Mesothelial cell of epicardium (in vitro differentiated cells): ENCODE measurements around the gene SPDYE9. TPM values are rescaled to one million over a fixed set of nuclear protein-coding genes. Genes with fewer than 3 reads are reported as not detected.
"Not testable (repeated sequence)": the region's sequence is repeated elsewhere in the genome, so short reads cannot be mapped to it uniquely, and the experiment has no call there.

Source experiments
- DNase-seq, 2 experiments: peaks; one replicate each; pipeline ENCODE4 v3.0.0; 2021; ENCODE audit warnings: low spot score in 2 of 2; ENCODE audit not compliant: unreplicated experiment in 2 of 2
- H3K27ac Mint-ChIP-seq: 2 replicates; pipeline ENCODE4 v1.8.0; 2021; ENCODE audit warnings: mixed read lengths
- H3K27me3 Mint-ChIP-seq: 2 replicates; pipeline ENCODE4 v1.8.0; 2021; ENCODE audit warnings: low read depth, mixed read lengths
- H3K36me3 Mint-ChIP-seq: 2 replicates; pipeline ENCODE4 v1.8.0; 2021; ENCODE audit warnings: mixed read lengths
- H3K4me1 Mint-ChIP-seq: 2 replicates; pipeline ENCODE4 v1.8.0; 2021; ENCODE audit warnings: mixed read lengths
- H3K4me3 Mint-ChIP-seq: 2 replicates; pipeline ENCODE4 v1.8.0; 2021; ENCODE audit warnings: mild to moderate bottlenecking, moderate library complexity, mixed read lengths
- H3K9me3 Mint-ChIP-seq: 2 replicates; pipeline ENCODE4 v1.8.0; 2021; ENCODE audit warnings: mixed read lengths
- total RNA-seq: library from RNA; stranded (reverse); gene quantifications from 3 replicates; pipeline ENCODE4 v1.2.1, GENCODE V29; 2021

The SPDYE9 gene, protein sequence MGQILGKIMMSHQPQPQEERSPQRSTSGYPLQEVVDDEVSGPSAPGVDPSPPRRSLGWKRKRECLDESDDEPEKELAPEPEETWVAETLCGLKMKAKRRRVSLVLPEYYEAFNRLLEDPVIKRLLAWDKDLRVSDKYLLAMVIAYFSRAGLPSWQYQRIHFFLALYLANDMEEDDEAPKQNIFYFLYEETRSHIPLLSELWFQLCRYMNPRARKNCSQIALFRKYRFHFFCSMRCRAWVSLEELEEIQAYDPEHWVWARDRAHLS
- 0.11 to 0.18 TPM in 2 of 3 replicates, not detected in the other for total RNA-seq

DNA sequence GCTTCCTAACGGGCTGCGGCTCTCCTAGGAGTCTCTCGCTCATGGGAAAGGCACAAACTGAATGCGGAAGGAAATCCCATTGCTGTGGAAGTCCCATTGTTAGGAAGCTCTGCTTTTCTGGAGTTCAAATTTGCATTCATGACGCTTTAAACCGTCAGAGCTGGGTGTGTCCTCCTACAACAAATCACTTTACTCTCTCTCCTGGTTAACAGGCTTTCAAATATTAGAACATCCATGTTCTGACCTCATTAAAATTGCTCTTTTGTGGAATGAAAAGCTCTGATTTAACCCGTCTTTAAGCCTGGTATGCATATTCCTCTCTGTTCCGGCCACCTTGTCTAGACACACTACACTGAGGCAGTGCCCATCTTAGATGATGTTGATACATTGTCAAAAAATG is at the start of gene SPDYE9:
TSS of gene SPDYE9 (minus strand) at position 101 of the 400 bp plus-strand sequence. CDS start 1,800 bp downstream, outside the sequence.
- H3K4me1 Mint-ChIP-seq, H3K27ac Mint-ChIP-seq, H3K27me3 Mint-ChIP-seq, H3K36me3 Mint-ChIP-seq, H3K4me3 Mint-ChIP-seq, H3K9me3 Mint-ChIP-seq, DNase-seq: not testable (repeated sequence)

DNA sequence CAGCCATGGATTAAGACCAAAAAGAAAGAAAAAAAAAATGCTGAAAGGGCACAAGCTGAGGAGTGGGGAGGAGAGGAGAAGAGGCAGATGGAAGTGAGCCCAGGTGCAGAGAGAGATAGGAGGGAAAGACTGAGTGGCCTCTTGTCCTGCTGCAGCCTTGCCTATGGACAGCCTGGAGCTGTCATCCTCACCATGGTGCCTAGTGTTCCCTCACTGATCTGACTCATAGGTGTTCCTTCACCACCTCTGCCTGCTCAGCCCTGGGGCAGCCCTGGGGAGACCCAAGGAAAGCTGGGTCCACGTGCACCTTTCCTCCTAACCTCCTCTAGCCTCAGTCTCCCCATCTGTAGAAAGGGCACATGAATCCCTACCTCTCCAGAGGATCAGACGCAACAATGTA is 49.0 kb upstream of the SPDYE9 start:
- not testable (repeated sequence) for DNase-seq, H3K4me3 Mint-ChIP-seq, H3K4me1 Mint-ChIP-seq, H3K27me3 Mint-ChIP-seq, H3K9me3 Mint-ChIP-seq, H3K27ac Mint-ChIP-seq, H3K36me3 Mint-ChIP-seq

DNA sequence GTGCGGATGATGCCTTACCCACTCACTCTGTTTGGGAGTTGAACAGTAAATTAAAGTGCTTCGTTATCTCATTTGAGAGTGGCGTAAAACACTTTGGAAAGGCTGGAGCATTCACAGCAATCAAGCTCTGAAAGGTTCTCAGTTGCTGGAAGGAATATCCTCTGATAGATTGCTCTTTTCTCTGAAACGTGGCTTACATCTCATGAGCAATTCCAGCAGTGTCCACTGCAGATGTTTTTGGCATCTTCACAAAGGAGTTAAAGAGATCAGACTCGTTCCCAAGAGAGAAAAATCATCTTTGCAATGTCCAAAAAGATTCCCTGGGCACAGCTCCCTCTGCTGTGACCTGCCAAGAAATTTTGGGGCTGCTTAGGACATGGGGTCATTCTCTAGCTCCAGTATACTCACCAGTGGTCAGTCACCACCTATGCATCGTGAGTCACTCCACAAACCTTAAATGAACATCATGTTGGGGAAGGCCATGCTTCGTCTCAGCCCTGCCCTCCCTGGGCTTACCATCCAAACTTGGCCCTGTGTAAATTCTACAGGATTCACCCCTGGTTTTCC is 46.9 kb upstream of the SPDYE9 start:
- not testable (repeated sequence) for H3K27ac Mint-ChIP-seq, H3K4me3 Mint-ChIP-seq, H3K36me3 Mint-ChIP-seq, H3K4me1 Mint-ChIP-seq, DNase-seq, H3K27me3 Mint-ChIP-seq, H3K9me3 Mint-ChIP-seq

DNA sequence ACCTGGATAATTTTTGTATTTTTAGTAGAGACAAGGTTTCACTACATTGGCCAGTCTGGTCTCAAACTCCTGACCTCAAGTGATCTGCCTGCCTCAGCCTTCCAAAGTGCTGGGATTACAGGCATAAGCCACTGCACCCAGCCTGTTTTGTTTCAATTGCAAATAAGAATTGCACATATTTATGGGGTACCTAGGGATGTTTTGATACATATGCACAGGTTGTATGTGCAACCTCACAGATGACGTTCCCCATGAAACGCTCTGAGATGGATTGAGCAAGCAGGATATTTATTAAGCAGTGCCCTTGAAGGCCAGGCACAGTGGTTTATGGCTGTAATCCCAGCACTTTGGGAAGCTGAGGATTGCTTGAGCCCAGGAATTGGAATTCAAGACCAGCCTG is 44.8 kb upstream of the SPDYE9 start:
- not testable (repeated sequence) for H3K4me1 Mint-ChIP-seq, H3K4me3 Mint-ChIP-seq, H3K36me3 Mint-ChIP-seq, H3K27ac Mint-ChIP-seq, DNase-seq, H3K9me3 Mint-ChIP-seq, H3K27me3 Mint-ChIP-seq

DNA sequence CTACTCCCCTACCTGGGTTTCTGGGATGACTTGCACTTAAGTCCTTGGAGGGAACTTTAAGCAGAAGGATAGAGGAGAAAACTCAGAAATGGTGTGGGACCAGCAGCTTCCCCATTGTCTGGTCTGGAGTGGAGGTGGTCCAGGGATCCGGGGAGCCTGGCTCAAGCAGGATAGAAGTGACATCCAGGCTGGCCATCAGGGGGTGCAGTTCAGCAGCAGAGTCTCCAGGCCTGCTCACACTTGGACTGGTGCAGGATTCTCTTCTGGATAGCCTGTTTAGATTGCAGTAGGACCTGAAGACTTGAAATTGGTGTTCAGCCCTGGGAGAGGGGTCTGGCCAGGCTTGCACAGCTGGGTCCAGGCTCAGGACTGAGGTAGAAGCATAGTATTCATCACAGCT is 38.3 kb upstream of the SPDYE9 start:
- H3K4me3 Mint-ChIP-seq, H3K27ac Mint-ChIP-seq, H3K9me3 Mint-ChIP-seq, H3K36me3 Mint-ChIP-seq, H3K27me3 Mint-ChIP-seq, DNase-seq, H3K4me1 Mint-ChIP-seq: not testable (repeated sequence)

DNA sequence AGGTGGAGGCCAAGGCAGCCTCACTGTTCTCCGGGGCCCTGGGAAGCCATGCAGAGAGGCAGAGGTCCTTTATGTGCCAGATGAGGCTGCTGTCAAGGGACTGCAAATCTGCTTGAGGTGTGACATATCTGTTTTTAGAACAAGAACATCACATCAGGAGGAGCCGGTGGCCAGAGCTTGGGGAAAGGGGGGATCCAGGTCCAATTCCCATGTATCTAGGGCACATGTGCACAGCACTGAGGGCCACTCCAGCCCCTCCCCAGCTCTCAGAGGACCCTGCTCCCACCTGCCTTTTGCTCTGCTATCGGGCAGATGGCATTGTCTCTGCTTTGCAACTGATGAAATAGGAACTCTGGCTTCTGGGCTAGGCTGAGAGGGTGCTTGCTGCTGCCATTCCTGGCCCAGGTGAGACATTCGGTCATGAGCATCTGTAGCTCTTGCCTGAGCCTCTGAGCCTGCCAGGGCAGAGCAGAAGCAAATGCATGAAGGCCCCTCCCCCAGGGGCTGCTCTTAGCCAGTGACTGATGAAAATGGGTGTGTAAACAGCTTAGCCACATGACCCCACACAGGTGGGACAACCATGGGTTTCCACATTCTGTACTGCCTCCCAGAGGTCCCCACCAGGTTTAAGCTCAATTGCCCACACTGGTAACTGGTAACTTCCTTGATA is 37.1 kb upstream of the SPDYE9 start:
- DNase-seq, H3K27me3 Mint-ChIP-seq, H3K36me3 Mint-ChIP-seq, H3K4me3 Mint-ChIP-seq, H3K4me1 Mint-ChIP-seq, H3K9me3 Mint-ChIP-seq, H3K27ac Mint-ChIP-seq: not testable (repeated sequence)

DNA sequence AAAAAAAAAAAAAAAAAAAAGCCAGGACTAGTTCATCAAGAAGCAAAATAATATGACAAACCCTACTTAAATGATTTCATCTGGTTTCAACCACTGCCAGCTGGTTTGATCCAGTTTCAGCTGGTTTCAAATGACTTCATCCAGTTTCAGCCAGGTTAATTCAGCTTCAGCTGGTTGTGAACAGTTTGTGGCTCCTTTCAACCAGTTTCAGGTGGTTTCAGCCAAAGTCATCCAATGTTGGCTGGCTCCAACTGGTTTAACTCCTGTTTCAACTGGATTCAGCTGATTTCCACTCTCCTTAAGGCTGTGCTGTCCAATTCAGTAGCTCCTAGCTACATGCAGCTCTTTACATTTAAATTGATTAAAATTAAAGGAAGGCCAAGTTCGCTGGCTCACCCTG is 32.3 kb upstream of the SPDYE9 start:
- not testable (repeated sequence) for DNase-seq, H3K4me3 Mint-ChIP-seq, H3K36me3 Mint-ChIP-seq, H3K9me3 Mint-ChIP-seq, H3K27ac Mint-ChIP-seq, H3K4me1 Mint-ChIP-seq, H3K27me3 Mint-ChIP-seq

DNA sequence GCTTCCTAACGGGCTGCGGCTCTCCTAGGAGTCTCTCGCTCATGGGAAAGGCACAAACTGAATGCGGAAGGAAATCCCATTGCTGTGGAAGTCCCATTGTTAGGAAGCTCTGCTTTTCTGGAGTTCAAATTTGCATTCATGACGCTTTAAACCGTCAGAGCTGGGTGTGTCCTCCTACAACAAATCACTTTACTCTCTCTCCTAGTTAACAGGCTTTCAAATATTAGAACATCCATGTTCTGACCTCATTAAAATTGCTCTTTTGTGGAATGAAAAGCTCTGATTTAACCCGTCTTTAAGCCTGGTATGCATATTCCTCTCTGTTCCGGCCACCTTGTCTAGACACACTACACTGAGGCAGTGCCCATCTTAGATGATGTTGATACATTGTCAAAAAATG is 28.0 kb downstream of the SPDYE9 start, which contains the start of gene SPDYE11:
TSS of gene SPDYE11 (minus strand) at position 101 of the 400 bp plus-strand sequence. CDS start 1,800 bp downstream, outside the sequence.
- H3K27ac Mint-ChIP-seq, DNase-seq, H3K9me3 Mint-ChIP-seq, H3K4me3 Mint-ChIP-seq, H3K27me3 Mint-ChIP-seq, H3K4me1 Mint-ChIP-seq, H3K36me3 Mint-ChIP-seq: not testable (repeated sequence)

DNA sequence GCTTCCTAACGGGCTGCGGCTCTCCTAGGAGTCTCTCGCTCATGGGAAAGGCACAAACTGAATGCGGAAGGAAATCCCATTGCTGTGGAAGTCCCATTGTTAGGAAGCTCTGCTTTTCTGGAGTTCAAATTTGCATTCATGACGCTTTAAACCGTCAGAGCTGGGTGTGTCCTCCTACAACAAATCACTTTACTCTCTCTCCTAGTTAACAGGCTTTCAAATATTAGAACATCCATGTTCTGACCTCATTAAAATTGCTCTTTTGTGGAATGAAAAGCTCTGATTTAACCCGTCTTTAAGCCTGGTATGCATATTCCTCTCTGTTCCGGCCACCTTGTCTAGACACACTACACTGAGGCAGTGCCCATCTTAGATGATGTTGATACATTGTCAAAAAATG is 56.2 kb downstream of the SPDYE9 start, which contains the start of gene SPDYE8:
TSS of gene SPDYE8 (minus strand) at position 101 of the 400 bp plus-strand sequence. CDS start 1,800 bp downstream, outside the sequence.
- not testable (repeated sequence) for H3K4me3 Mint-ChIP-seq, H3K36me3 Mint-ChIP-seq, H3K4me1 Mint-ChIP-seq, DNase-seq, H3K27ac Mint-ChIP-seq, H3K27me3 Mint-ChIP-seq, H3K9me3 Mint-ChIP-seq

Other genes with a start within 250 kb of the SPDYE9 start
- 66.8 to 68.5 TPM (median 66.8 TPM) in 3 replicates for gene POM121, start 160.9 kb downstream of the SPDYE9 start, total RNA-seq
- gene TRIM74, start 116.6 kb downstream of the SPDYE9 start, total RNA-seq = 1.7 to 2.3 TPM (median 1.9 TPM) in 3 replicates
- gene SPDYE8, start 56.3 kb downstream of the SPDYE9 start, total RNA-seq = 0.11 TPM in 1 of 3 replicates, not detected in the others
- gene SPDYE11, start 28.1 kb downstream of the SPDYE9 start, total RNA-seq = 0.11 to 0.18 TPM in 2 of 3 replicates, not detected in the other
- 18.6 to 20.5 TPM (median 19.8 TPM) in 3 replicates for gene NSUN5, start 222.8 kb upstream of the SPDYE9 start, total RNA-seq
- not detected in 3 replicates for gene TRIM50, start 242.0 kb upstream of the SPDYE9 start, total RNA-seq
- not detected in 3 replicates for gene FKBP6, start 242.1 kb upstream of the SPDYE9 start, total RNA-seq